H1 (cell line): ENCODE results near the gene WDR6. TPM values are rescaled to one million over a fixed set of nuclear protein-coding genes. Genes with fewer than 3 reads are reported as not detected.

Source experiments
- CBX5 ChIP-seq: fragments of 300-800, 300-1000 bp; sonication (generic); IDR thresholded peaks from 2 replicates; pipeline ENCODE4 v1.7.1; 2016; ENCODE audit warnings: antibody characterized with exemption, low read length, low read depth
- CHD2 ChIP-seq: IDR thresholded peaks from 2 replicates; pipeline ENCODE4 v1.6.1; 2012; ENCODE audit warnings: low read length, improper control_type of control experiment
- CTCF ChIP-seq, 3 experiments: IDR thresholded peaks; 1 replicate in 2 of 3; 2 replicates in 1 of 3; pipeline versions ENCODE4 v1.5.1 to v1.6.1; 2011; ENCODE audit warnings: low read length in 3 of 3, mild to moderate bottlenecking in 3 of 3, inconsistent platforms in 2 of 3, low read depth in 1 of 3, moderate library complexity in 1 of 3; ENCODE audit not compliant: insufficient read depth in 1 of 3; ENCODE audit errors: control extremely low read depth in 1 of 3
- EGR1 ChIP-seq: IDR thresholded peaks from 2 replicates; pipeline ENCODE4 v1.6.1; 2011; ENCODE audit warnings: low read depth, low read length, borderline replicate concordance
- EP300 ChIP-seq, 2 experiments: IDR thresholded peaks; 1 replicate in 1 of 2; 2 replicates in 1 of 2; pipeline ENCODE4 v1.6.1; 2011 to 2012; ENCODE audit warnings: low read depth in 2 of 2, low read length in 2 of 2, mild to moderate bottlenecking in 2 of 2, borderline replicate concordance in 1 of 2, inconsistent platforms in 1 of 2, moderate library complexity in 1 of 2
- GABPA ChIP-seq: IDR thresholded peaks from 2 replicates; pipeline ENCODE4 v1.6.1; 2011; ENCODE audit warnings: mild to moderate bottlenecking, low read length, moderate library complexity, borderline replicate concordance; ENCODE audit not compliant: insufficient read depth
- HDAC2 ChIP-seq, 2 experiments: fragments of 300-600 bp in 1 of 2; sonication (generic) in 1 of 2; IDR thresholded peaks; 2 replicates each; pipeline ENCODE4 v1.6.1; 2011 to 2012; ENCODE audit warnings: low read depth in 2 of 2, low read length in 2 of 2, mild to moderate bottlenecking in 2 of 2, moderate library complexity in 2 of 2, borderline replicate concordance in 1 of 2, inconsistent platforms in 1 of 2
- HDAC6 ChIP-seq: IDR thresholded peaks from one replicate; pipeline ENCODE4 v1.7.1; 2012; ENCODE audit warnings: low read depth, mild to moderate bottlenecking, inconsistent platforms, low read length, moderate library complexity
- JUN ChIP-seq: IDR thresholded peaks from 2 replicates; pipeline ENCODE4 v1.6.1; 2011; ENCODE audit warnings: low read depth, mild to moderate bottlenecking, improper control_type of control experiment, low read length
- KDM5A ChIP-seq: fragments of 200-600 bp; IDR thresholded peaks from 2 replicates; pipeline ENCODE4 v1.7.1; 2012; ENCODE audit warnings: mild to moderate bottlenecking, low read length, inconsistent platforms, mixed read lengths
- MAFK ChIP-seq: IDR thresholded peaks from 2 replicates; pipeline ENCODE4 v1.6.1; 2012; ENCODE audit warnings: low read depth, mild to moderate bottlenecking, improper control_type of control experiment, low read length
- POU5F1 ChIP-seq: IDR thresholded peaks from 2 replicates; pipeline ENCODE4 v1.6.1; 2011; ENCODE audit warnings: low read depth, mild to moderate bottlenecking, low read length, moderate library complexity
- RFX5 ChIP-seq: IDR thresholded peaks from 2 replicates; pipeline ENCODE4 v1.6.1; 2011; ENCODE audit warnings: low read depth, low read length, improper control_type of control experiment, borderline replicate concordance
- SAP30 ChIP-seq: fragments of 300-600 bp; sonication (generic); IDR thresholded peaks from 2 replicates; pipeline ENCODE4 v1.7.1; 2012; ENCODE audit warnings: low read length, moderate library complexity, mild to moderate bottlenecking, inconsistent platforms; ENCODE audit not compliant: insufficient read depth, insufficient replicate concordance
- SIN3A ChIP-seq, 2 experiments: IDR thresholded peaks in 1 of 2; conservative IDR thresholded peaks in 1 of 2; 2 replicates each; pipeline ENCODE4 v1.6.1; 2011 to 2012; ENCODE audit warnings: low read length in 2 of 2, improper control_type of control experiment in 1 of 2, low read depth in 1 of 2, mild to moderate bottlenecking in 1 of 2
- SIRT6 ChIP-seq: IDR thresholded peaks from one replicate; pipeline ENCODE4 v1.7.1; 2012; ENCODE audit warnings: low read length, inconsistent platforms
- SP1 ChIP-seq: IDR thresholded peaks from 2 replicates; pipeline ENCODE4 v1.6.1; 2011; ENCODE audit warnings: low read depth, low read length
- SUZ12 ChIP-seq: fragments of 200-600 bp; sonication (generic); IDR thresholded peaks from 2 replicates; pipeline ENCODE4 v1.6.1; 2012; ENCODE audit warnings: mild to moderate bottlenecking, inconsistent platforms, low read length, moderate library complexity, mixed read lengths
- TBP ChIP-seq: IDR thresholded peaks from 2 replicates; pipeline ENCODE4 v1.6.1; 2011; ENCODE audit warnings: low read depth, low read length, improper control_type of control experiment
- TCF12 ChIP-seq: IDR thresholded peaks from 2 replicates; pipeline ENCODE4 v1.6.1; 2011; ENCODE audit warnings: low read depth, mild to moderate bottlenecking, low read length
- polyA plus RNA-seq, 7 experiments: library from polyadenylated mRNA; depleted of rRNA in 3 of 7; stranded (reverse) in 5 of 7; unstranded in 2 of 7; fragments of >200 nt in 5 of 7; fragments of 200-250 nt in 2 of 7; gene quantifications; 1 replicate in 5 of 7; 2 replicates in 1 of 7; 4 replicates in 1 of 7; pipeline versions ENCODE4 v1.2.1 to v1.2.3, GENCODE V29; 2011 to 2013; ENCODE audit warnings: missing spikeins in 2 of 7, mixed read lengths in 2 of 7
- total RNA-seq: library from RNA; stranded (reverse); fragmentation: NEBNext Ultra II Directional; extraction: Animal tissue kit (Norgen Biotek cat#: 25700); gene quantifications from 2 replicates; pipeline ENCODE4 v1.2.1, GENCODE V29; 2021

Gene WDR6
- total and polyA plus RNA-seq, 2 of the 8 experiments (the other 6 are each of a cell fraction or from before 2014, with no cell fraction given) = 180 to 257 TPM

- no peak for TF ChIP-seq KDM5A
- TF ChIP-seq SUZ12 = no peak
- TF ChIP-seq GABPA = no peak; the same call in 1 of the 2 replicates
- TF ChIP-seq HDAC6 = no peak
- peak; percentile 94 for TF ChIP-seq SP1
- 0 out of 4 replicates have a peak, but pooled peaks of 1 of the 2 experiments have one; percentile 43 for TF ChIP-seq HDAC2 (IDR thresholded peaks at IDR 0.05; ENCODE audit: borderline replicate concordance in 1 of 2, low read depth in 2 of 2, low read length in 2 of 2)
- TF ChIP-seq JUN = no peak
- TF ChIP-seq RFX5 = no peak; the same call in 1 of the 2 replicates
- no peak for TF ChIP-seq POU5F1
- peak; percentile 42; the same call in 1 of the 2 replicates for TF ChIP-seq EGR1
- TF ChIP-seq TBP = peak; percentile 88
- no peak for TF ChIP-seq MAFK
- TF ChIP-seq CBX5 = no peak
- no peak for TF ChIP-seq SIRT6
- TF ChIP-seq CTCF (IDR thresholded peaks at IDR 0.05; ENCODE audit: control extremely low read depth in 1 of 3, insufficient read depth in 1 of 3, low read depth in 1 of 3, low read length in 3 of 3) = peak in 1 of 3 experiments; percentile 34; a peak in 2 of 4 replicates
- TF ChIP-seq CHD2 = peak; percentile 98
- peak in 1 of 2 experiments; percentile 51; a peak in 2 of 4 replicates for TF ChIP-seq SIN3A (conservative IDR thresholded peaks at IDR 0.05 in 1 of 2, IDR thresholded peaks at IDR 0.05 in 1 of 2; ENCODE audit: low read depth in 1 of 2, low read length in 2 of 2)
- no peak for TF ChIP-seq SAP30
- no peak for TF ChIP-seq EP300 (IDR thresholded peaks at IDR 0.05; ENCODE audit: borderline replicate concordance in 1 of 2, low read depth in 2 of 2, low read length in 2 of 2)
- no peak for TF ChIP-seq TCF12
Observed at GRCh38 chr3:49007068-49007770, at the start of gene WDR6 (continued).
